Kidney (tissue), 14 donors: ENCODE data around the gene DBP. TPM values are rescaled to one million over a fixed set of nuclear protein-coding genes. Genes with fewer than 3 reads are reported as not detected.
A peak's percentile ranks its signal among the peaks of the same experiment; 100 is the strongest.

Experiments used
- DNase-seq, 5 donors: peaks; one replicate each; pipeline ENCODE4 v3.0.0-alpha.2; 2013 to 2020
- FAIRE-seq: peaks from 2 replicates; lab custom pipeline; 2012; peaks lifted over from hg19 to GRCh38; lab: Jason Lieb, UNC
- H3K27ac ChIP-seq, 2 donors: one replicate each; pipeline ENCODE4 v1.7.0; 2013; ENCODE audit warnings: low read depth in 2 of 2, low read length in 2 of 2, inconsistent platforms in 1 of 2
- H3K27me3 ChIP-seq: one replicate; pipeline ENCODE4 v1.7.1; 2013; ENCODE audit warnings: low read length, inconsistent platforms; ENCODE audit not compliant: control insufficient read depth, insufficient read depth
- H3K36me3 ChIP-seq, 3 donors: one replicate each; pipeline versions ENCODE4 v1.7.0 to v1.7.1; 2013; ENCODE audit warnings: low read length in 3 of 3, control low read depth in 1 of 3, inconsistent platforms in 1 of 3; ENCODE audit not compliant: insufficient read depth in 3 of 3, control insufficient read depth in 2 of 3
- H3K4me1 ChIP-seq, 3 donors: one replicate each; pipeline versions ENCODE4 v1.7.0 to v1.7.1; 2013; ENCODE audit warnings: low read length in 3 of 3, inconsistent platforms in 1 of 3, low read depth in 1 of 3; ENCODE audit not compliant: control insufficient read depth in 2 of 3, insufficient read depth in 2 of 3
- H3K4me3 ChIP-seq, 3 donors: one replicate each; pipeline versions ENCODE4 v1.7.0 to v1.8.1; 2013; ENCODE audit warnings: low read length in 3 of 3, control low read depth in 1 of 3, inconsistent platforms in 1 of 3
- H3K9ac ChIP-seq, 3 donors: one replicate each; pipeline versions ENCODE4 v1.7.0 to v1.7.1; 2013; ENCODE audit warnings: low read length in 3 of 3, control low read depth in 1 of 3, inconsistent platforms in 1 of 3
- H3K9me3 ChIP-seq, 3 donors: one replicate each; pipeline versions ENCODE4 v1.7.0 to v1.7.1; 2013; ENCODE audit warnings: low read length in 3 of 3, control low read depth in 1 of 3, inconsistent platforms in 1 of 3; ENCODE audit not compliant: control insufficient read depth in 2 of 3, insufficient read depth in 1 of 3
- intact Hi-C: fragments of 100-400 bp; cut with DNase I; formaldehyde crosslinking; loops from one replicate; pipeline ENCODE4 v1.11.1; 2022
- polyA plus RNA-seq: library from polyadenylated mRNA; stranded (reverse); fragments of 350-450 nt; fragmentation: Illumina TruSeq; extraction: RNeasy Lipid Tissue Mini Kit (QIAGEN cat#74804); gene quantifications from one replicate; pipeline ENCODE4 v1.2.3, GENCODE V29; 2014; ENCODE audit warnings: low read depth, low replicate concordance; ENCODE audit not compliant: insufficient read depth
- total RNA-seq: library from RNA; stranded (reverse); fragmentation: NEBNext Ultra II Directional; extraction: Animal tissue kit (Norgen Biotek cat#: 25700); gene quantifications from one replicate; pipeline ENCODE4 v1.2.1, GENCODE V29; 2021
- TF ChIP-seq, protein P1 (sequence below): IDR thresholded peaks from 3 replicates; pipeline ENCODE4 v1.5.1; 2012; ENCODE audit warnings: mild to moderate bottlenecking, moderate library complexity, borderline replicate concordance; ENCODE audit not compliant: insufficient read depth; ENCODE audit errors: extremely low read depth
- donor health status: control.
- donor health status: control.
- donor health status: control.
- donor health status: control.
- donor health status: control.
- donor health status: DM: yes; HTN: yes; CAD: no.
- donor health status: Normal renal cell carcinoma (clear cell type).

The DBP gene
- total and polyA plus RNA-seq, 2 donors from 2014 or later: 14.5 to 20.4 TPM

DNA sequence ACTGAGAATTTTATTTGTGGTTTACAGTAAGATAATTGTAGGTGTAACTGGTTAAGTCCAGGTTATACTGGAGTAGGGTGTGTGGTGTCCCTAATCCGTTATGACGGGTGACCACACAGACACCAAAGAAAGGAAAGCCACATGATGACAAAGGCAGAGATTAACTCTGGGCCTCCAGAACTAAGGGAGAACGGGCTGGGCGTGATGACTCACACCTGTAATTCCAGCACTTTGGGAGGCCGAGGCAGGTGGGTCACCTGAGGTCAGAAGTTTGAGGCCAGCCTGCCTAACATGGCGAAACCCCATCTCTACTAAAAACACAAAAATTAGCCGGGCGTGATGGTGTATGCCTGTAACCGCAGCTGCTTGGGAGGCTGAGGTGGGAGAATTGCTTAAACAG lies 48.4 kb upstream of the DBP start:
- H3K27ac ChIP-seq: no peak overlapping the region
- no peak overlapping the region for H3K9ac ChIP-seq
- H3K4me1 ChIP-seq: peaks cover 0 to 2% (median 0%) of the 10 kb centered on the region in 3 donors
- H3K9me3 ChIP-seq: no peaks in the 10 kb centered on the region
- FAIRE-seq (no peak), DNase-seq (no peak)
- intact Hi-C loops: no loop called here
- H3K4me3 ChIP-seq: no peak overlapping the region
- no peaks in the 10 kb centered on the region for H3K27me3 ChIP-seq
- TF ChIP-seq, protein P1, sequence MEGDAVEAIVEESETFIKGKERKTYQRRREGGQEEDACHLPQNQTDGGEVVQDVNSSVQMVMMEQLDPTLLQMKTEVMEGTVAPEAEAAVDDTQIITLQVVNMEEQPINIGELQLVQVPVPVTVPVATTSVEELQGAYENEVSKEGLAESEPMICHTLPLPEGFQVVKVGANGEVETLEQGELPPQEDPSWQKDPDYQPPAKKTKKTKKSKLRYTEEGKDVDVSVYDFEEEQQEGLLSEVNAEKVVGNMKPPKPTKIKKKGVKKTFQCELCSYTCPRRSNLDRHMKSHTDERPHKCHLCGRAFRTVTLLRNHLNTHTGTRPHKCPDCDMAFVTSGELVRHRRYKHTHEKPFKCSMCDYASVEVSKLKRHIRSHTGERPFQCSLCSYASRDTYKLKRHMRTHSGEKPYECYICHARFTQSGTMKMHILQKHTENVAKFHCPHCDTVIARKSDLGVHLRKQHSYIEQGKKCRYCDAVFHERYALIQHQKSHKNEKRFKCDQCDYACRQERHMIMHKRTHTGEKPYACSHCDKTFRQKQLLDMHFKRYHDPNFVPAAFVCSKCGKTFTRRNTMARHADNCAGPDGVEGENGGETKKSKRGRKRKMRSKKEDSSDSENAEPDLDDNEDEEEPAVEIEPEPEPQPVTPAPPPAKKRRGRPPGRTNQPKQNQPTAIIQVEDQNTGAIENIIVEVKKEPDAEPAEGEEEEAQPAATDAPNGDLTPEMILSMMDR: no peak
- no peaks in the 10 kb centered on the region for H3K36me3 ChIP-seq

DNA sequence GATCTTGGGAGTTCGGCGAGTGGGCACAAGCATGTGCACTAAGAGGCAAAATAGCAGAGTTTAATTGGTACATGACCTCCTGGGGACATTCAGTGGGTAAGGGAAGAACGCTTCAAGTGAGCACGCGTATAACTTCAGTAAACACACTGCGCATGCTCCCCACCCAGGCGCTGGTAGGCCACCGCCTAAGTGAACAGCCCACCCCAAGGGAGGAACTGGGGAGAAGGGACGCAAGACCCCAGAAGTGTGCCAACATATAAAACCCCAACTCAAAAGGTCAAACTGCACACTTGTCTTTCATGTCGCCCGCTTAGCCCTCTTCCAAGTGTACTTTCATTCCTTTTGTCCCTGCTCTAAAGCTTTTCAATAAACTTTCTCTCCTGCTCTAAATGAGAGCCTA lies 46.2 kb upstream of the DBP start:
- H3K27ac ChIP-seq: no peak overlapping the region
- FAIRE-seq: no peak
- TF ChIP-seq, protein P1: no peak
- no peaks in the 10 kb centered on the region for H3K9me3 ChIP-seq
- peaks cover 0 to 2% (median 0%) of the 10 kb centered on the region in 3 donors for H3K4me1 ChIP-seq
- no peaks in the 10 kb centered on the region for H3K36me3 ChIP-seq
- no peaks in the 10 kb centered on the region for H3K27me3 ChIP-seq
- intact Hi-C loops: no loop called here
- peak; percentile 69 to 83 (median 76) for DNase-seq
- H3K4me3 ChIP-seq: peak overlapping the region in 2 of 3 donors; percentile 35 to 62
- H3K9ac ChIP-seq: peak overlapping the region in 1 of 3 donors; percentile 30

DNA sequence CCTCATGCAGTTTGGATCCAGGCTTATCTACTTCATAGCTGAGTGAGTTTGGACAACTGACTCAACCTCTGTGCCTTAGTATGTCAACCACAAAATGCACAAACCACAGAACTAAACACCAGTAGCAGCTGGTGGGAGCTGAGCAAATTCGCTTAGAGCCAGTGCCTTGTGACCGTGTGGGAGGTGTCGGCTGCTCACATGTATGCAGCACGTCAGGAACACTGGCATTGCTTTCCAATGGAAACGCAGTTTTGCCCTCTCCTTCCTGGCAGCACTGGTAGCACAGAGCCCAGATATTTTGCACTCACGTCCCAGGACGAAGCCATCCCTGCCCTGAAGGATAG lies 43.9 kb upstream of the DBP start:
- H3K4me3 ChIP-seq: no peak overlapping the region
- intact Hi-C loops: no loop called here
- H3K27me3 ChIP-seq: no peaks in the 10 kb centered on the region
- DNase-seq (peak in 2 of 5 donors; percentile 49 to 67), FAIRE-seq (no peak)
- TF ChIP-seq, protein P1: no peak
- no peak overlapping the region for H3K27ac ChIP-seq
- H3K4me1 ChIP-seq: peaks cover 0 to 2% (median 0%) of the 10 kb centered on the region in 3 donors
- no peaks in the 10 kb centered on the region for H3K9me3 ChIP-seq
- no peak overlapping the region for H3K9ac ChIP-seq
- H3K36me3 ChIP-seq: no peaks in the 10 kb centered on the region
